ENCODE data around the gene MADCAM1.

Gene MADCAM1

GRCh38 chr19:484494-484893 is 11.8 kb upstream of the MADCAM1 start:
- TF ChIP-seq, protein P1, sequence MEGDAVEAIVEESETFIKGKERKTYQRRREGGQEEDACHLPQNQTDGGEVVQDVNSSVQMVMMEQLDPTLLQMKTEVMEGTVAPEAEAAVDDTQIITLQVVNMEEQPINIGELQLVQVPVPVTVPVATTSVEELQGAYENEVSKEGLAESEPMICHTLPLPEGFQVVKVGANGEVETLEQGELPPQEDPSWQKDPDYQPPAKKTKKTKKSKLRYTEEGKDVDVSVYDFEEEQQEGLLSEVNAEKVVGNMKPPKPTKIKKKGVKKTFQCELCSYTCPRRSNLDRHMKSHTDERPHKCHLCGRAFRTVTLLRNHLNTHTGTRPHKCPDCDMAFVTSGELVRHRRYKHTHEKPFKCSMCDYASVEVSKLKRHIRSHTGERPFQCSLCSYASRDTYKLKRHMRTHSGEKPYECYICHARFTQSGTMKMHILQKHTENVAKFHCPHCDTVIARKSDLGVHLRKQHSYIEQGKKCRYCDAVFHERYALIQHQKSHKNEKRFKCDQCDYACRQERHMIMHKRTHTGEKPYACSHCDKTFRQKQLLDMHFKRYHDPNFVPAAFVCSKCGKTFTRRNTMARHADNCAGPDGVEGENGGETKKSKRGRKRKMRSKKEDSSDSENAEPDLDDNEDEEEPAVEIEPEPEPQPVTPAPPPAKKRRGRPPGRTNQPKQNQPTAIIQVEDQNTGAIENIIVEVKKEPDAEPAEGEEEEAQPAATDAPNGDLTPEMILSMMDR (conservative IDR thresholded peaks at IDR 0.05; ENCODE audit: low read length), result no peak
- no peak for DNase-seq (ENCODE audit: low read depth)

GRCh38 chr19:485077-485476 is 11.2 kb upstream of the MADCAM1 start:
- no peak overlapping the region for H3K4me3 ChIP-seq (ENCODE audit: low read length)
- DNase-seq (ENCODE audit: low read depth), result no peak
- TF ChIP-seq, protein P1 (conservative IDR thresholded peaks at IDR 0.05; ENCODE audit: low read length), result no peak

More at GRCh38 chr19:484494-484893, 11.8 kb upstream of the MADCAM1 start:
- H3K4me3 ChIP-seq (ENCODE audit: low read length), result no peak overlapping the region

GRCh38 chr19:485583-486236 is 10.6 kb upstream of the MADCAM1 start:
- TF ChIP-seq, protein P1 (conservative IDR thresholded peaks at IDR 0.05; ENCODE audit: low read length), result no peak
- peak; percentile 35 for DNase-seq (ENCODE audit: low read depth)

GRCh38 chr19:488505-489417 is 7.5 kb upstream of the MADCAM1 start:
- peak overlapping the region; percentile 73 for H3K4me3 ChIP-seq (ENCODE audit: low read length)
- TF ChIP-seq, protein P1 (conservative IDR thresholded peaks at IDR 0.05; ENCODE audit: low read length), result no peak
- DNase-seq (ENCODE audit: low read depth), result peak; percentile 95

More at GRCh38 chr19:485583-486236, 10.6 kb upstream of the MADCAM1 start:
- H3K4me3 ChIP-seq (ENCODE audit: low read length), result no peak overlapping the region

DNA sequence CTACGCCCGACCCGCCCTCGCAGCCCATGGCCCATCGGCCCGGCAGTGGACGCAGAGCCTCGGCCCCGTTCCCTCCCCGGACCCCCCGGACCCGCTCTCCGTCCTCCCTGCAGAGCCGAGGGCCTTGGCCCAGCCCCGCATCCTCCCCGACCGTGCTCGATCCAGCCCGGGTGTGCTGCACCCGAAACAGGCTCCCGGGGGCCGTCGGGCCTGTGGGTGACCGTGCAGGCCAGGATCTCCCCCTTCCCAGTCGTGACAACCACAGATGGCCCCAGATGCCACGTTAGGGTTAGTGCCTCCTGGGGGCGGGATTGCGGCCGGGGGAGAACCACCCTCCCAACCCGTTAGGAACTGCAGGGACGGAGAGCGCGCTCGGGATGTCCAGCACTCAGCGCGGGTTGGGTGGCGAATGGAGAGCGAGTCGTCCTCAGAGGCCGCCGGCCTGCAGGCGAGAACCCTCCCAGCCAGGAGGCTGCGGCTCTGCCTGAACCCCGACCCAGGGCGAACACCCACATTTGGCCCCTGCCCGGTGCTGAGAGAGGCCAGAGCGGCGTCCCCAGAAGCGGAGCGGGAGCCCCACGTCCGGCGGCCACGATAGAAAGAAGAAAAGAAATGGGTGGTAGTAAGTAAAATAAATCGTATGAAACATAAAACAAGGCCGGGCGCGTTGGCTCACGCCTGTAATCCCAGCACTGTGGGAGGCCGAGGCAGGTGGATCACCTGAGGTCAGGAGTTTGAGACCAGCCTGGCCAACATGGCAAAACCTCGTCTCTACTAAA is 6.7 kb upstream of the MADCAM1 start:
- peak; percentile 59 for DNase-seq (ENCODE audit: low read depth)
- TF ChIP-seq, protein P1 (conservative IDR thresholded peaks at IDR 0.05; ENCODE audit: low read length), result 0 out of 2 replicates have a peak, but pooled peaks have one; percentile 7
- H3K4me3 ChIP-seq (ENCODE audit: low read length), result peak overlapping the region; percentile 72

- no peak overlapping the region for H3K4me3 ChIP-seq (ENCODE audit: low read length)
- DNase-seq (ENCODE audit: low read depth), result peak; percentile 12
- TF ChIP-seq, protein P1 (conservative IDR thresholded peaks at IDR 0.05; ENCODE audit: low read length), result no peak
These were observed 5.0 kb upstream of the MADCAM1 start for GRCh38 chr19:491146-491741.
